ENCODE results near the gene RAD51D.
"Not testable (repeated sequence)": the region's sequence is repeated elsewhere in the genome, so short reads cannot be mapped to it uniquely, and the experiment has no call there.

Gene RAD51D

GRCh38 chr17:35064516-35065215, 55.0 kb downstream of the RAD51D start:
- no peak for DNase-seq

DNA sequence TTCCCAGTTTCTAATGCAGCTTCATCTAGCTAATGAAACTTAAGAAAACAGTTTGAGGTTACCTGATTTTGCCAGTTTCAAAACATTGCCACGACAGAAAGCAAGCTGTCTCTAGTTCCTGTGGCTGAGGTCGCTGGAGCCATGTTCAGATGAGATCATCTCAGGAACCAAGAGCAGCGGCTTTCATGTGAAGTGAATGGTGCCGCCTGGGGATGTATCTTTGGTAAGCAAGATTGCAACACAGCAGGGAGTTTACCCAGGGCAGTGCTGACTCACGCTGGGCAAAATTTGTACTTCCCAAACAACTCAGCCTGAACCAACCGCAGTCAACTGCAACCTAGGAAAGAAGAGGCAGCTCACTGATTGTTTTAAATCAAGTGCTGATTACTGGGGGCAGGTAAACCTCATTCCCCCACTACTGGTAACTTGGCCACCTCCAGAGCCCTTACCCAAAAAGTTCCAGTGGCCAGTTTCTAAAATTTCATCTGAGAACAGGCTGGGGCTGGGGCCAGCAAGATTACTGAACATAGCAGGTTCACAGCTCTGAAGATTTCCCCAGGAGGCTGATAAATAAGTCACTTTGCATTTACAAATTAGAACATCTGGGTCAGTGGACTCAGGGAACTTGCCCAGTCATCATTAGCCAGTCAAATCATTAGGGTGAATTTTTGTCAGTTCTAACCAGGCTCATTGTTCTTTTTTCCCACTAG, 56.0 kb downstream of the RAD51D start, which contains the start of gene RFFL:
Gene RFFL (minus strand): TSS at position 194 of the 710 bp plus-strand sequence. CDS start 37,154 bp downstream, outside the sequence.
- peak; percentile 98 for DNase-seq

- no peak for DNase-seq
These were observed 57.4 kb downstream of the RAD51D start for GRCh38 chr17:35062308-35062707.

DNA sequence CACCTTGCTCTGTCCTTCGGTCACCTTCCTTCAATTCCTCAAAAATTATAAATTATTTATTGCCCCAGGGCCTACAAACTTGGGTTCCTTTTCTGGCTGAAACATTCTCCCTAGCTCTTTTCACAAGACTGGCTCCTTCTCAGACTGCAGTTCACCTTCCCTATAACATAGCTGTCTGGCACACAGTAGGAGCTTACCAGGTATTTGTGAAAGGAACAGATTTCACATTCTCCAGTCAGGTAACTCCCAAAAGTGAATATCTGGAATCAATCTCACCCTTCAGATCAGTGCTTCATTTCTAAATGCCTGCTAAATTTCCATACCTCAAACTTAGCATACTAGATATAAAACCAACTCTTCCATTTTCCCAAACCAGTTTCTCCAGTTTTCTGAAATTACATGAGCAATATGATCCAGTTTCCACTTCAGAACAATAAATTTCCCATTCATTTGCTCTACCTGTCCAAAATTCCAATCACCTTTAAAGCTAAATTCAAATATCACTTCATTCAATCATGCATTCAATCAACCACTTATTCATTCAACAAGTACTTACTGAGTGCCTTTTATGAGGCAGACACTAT, 62.2 kb downstream of the RAD51D start:
- DNase-seq: no peak

DNA sequence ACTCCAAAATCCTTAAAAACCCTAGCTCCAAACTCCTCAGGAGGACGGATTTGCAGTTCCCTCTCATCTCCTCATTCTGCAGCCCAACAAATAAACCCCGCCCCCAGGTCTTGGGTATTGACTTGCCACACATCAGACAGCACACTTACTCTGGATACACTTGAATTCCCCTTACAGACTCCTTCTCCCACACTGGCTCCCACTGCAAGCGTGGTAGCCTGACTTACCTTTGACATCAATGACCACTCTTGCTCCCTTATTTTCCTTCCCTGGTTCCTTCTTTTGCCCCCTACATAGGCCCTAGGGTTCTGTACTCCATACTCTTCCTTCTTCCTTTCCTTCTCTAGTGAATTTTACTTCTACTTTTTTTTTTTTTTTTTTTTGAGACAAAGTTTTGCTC, 63.6 kb downstream of the RAD51D start:
- DNase-seq: peak; percentile 63

- no peak for DNase-seq
These were observed 66.5 kb downstream of the RAD51D start for GRCh38 chr17:35053204-35053603.

DNA sequence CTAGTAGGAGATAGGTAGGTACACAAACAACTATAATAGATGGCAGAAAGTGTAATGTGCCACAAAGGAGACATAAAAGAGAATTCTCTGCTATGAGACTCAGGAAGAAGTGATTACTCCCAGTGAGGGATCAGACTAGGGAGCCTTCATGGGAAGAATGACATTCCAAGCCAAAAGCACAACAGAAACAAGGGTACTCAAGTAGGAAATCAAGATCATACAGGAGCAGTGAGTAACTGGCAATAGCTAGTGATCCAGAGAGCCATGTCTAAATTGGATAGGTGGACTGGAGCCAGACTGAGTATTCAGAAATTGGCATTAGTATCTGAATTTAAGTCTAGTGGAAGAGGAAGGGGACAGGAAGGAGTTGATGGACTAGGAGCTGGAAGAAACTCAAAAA, 66.9 kb downstream of the RAD51D start:
- DNase-seq: no peak

- no peak for DNase-seq
These were observed 67.4 kb downstream of the RAD51D start for GRCh38 chr17:35052241-35052610.

DNA sequence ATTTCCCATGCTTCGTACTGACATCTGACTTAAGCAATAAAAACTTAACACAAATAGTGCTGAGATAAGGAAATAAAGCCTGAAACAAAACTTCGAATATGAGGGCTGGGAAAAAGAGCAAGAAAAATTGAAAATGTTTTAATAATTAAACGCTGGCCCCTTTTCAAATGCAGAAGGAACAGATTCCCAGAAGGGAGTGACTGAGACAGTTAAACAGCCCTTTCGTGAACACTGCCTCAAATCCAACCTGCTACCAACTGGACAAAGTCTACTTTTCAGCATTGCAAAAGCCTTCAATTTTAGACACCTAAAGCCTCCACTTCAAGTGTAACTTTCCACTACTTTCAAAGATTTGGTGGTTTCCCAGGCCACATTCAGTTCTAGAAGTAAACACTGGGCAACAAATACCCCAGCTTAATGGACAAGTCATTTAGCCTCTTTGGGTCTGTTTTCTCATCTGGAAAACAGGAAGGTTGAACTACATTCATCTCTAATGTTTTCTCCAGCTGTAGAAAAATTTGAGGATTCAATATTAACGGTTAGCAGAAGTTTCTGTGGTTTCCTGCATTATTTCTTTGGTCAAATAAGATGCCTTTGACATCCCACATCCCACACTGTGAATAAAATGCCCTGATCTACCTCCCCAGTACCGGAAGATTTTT, 68.0 kb downstream of the RAD51D start:
- DNase-seq: no peak

- DNase-seq: no peak
These were observed 68.5 kb downstream of the RAD51D start for GRCh38 chr17:35051183-35051578.

DNA sequence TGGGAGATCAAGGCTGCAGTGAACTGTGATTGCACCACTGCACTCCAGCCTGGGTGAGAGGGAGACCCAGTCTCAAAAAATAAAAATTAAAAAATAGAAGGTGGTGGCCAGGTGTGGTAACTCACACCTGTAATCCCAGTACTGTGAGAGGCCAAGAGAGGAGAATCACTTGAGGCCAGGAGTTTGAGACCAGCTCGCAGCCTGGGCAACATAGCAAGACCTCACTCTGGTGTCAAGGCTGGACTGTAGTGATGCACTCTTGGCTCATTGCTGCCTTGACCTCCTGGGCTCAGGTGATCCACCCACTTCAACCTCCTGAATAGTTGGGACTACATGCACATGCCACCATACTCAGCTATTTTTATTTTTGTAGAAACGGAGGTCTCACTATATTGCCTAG, 69.5 kb downstream of the RAD51D start:
- no peak for DNase-seq

DNA sequence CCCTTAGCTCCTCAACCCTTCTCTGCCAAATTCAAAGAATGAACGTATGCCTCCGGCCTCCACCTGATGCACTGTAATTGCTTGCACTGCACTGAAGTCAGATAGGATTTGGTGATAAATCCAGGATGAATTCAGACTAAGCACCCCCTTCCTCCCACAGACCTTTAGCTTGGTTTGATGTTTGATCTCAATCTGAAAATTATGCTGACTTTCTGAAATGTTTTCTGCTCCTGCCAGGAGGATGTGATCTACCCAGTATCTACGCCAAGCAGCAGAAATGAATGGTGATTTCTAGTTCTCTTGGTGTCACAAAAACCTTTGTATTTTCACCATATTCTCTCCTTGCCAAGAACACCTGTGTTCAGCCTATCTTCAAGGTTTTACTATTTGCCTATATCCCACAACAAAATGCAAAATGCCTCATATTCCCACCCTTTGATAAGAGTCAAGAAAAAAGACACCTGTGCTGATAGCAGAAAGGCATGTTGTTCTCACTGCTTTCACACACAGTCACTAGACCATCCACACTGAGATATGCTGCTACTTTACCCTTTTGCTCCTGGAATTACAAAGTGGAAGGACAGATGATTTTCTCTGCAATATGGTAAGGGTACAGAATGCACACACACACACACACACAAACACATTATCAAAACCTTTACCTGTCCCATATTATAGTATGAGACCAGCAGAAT, 70.8 kb downstream of the RAD51D start:
- no peak for DNase-seq

DNA sequence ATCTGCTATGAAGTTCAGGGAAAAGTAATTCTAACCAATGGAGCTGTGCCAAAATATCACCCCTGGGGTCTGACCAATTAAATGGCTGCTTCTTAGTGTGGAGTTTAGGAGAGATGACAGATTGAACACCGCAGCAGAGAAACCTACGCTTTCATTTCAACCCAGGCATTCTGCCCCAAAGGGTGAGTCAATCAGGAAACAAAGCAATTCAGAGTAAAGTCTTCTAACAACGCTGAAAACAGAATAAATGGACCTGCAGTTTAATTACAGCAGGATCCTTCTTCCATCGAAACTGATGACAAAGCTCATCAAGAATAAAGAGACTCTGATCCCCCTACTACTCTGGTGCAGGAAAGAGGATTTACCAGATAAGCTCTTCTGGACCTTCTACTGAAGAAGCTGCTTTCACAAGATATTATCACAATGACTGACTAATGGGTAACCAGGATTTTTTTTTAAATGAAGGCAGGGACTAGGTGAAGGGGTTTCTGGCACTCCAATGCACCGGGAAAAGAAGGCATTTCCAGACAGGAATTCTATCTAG, 72.8 kb downstream of the RAD51D start:
- DNase-seq: no peak

GRCh38 chr17:35046245-35046644, 73.4 kb downstream of the RAD51D start:
- no peak for DNase-seq

GRCh38 chr17:35045458-35045979, 74.1 kb downstream of the RAD51D start:
- DNase-seq: not testable (repeated sequence)

GRCh38 chr17:35044181-35044580, 75.5 kb downstream of the RAD51D start:
- DNase-seq: no peak
